GM18526 (cell line): ENCODE measurements around the gene ATP5F1E.

Source experiments
- POLR2A ChIP-seq: IDR thresholded peaks from 3 replicates; pipeline ENCODE4 v1.6.1; 2011; ENCODE audit not compliant: insufficient read length; ENCODE audit errors: extremely low read depth

Gene ATP5F1E

GRCh38 chr20:59014680-59015389 is 17.3 kb downstream of the ATP5F1E start:
- TF ChIP-seq POLR2A: no peak

GRCh38 chr20:59013959-59014608 is 18.1 kb downstream of the ATP5F1E start:
- TF ChIP-seq POLR2A: no peak

GRCh38 chr20:59013031-59013951 is 18.8 kb downstream of the ATP5F1E start:
- TF ChIP-seq POLR2A: no peak

- TF ChIP-seq POLR2A: no peak
Measured at GRCh38 chr20:59010995-59011873, 20.9 kb downstream of the ATP5F1E start.

- no peak for TF ChIP-seq POLR2A
Measured at GRCh38 chr20:59010321-59010994, 21.7 kb downstream of the ATP5F1E start.

GRCh38 chr20:59008715-59009336 is 23.3 kb downstream of the ATP5F1E start:
- no peak for TF ChIP-seq POLR2A

- peak; percentile 30 for TF ChIP-seq POLR2A
Measured at GRCh38 chr20:59007665-59008511, 24.2 kb downstream of the ATP5F1E start.

- TF ChIP-seq POLR2A: peak; percentile 87
Measured at GRCh38 chr20:59006864-59007664, 25.1 kb downstream of the ATP5F1E start, which contains the start of gene CTSZ. CTSZ (minus strand) TSS chr20:59007254; CDS start chr20:59007128, 126 bp downstream.

- TF ChIP-seq POLR2A: no peak
Measured at GRCh38 chr20:59006167-59006863, 25.8 kb downstream of the ATP5F1E start.

GRCh38 chr20:59005523-59006166 is 26.5 kb downstream of the ATP5F1E start:
- TF ChIP-seq POLR2A: peak; percentile 2
